Inflammatory macrophage treated with lipopolysaccharide for 1 hour (primary cell): ENCODE data around the gene TRDMT1.
A peak's percentile ranks its signal among the peaks of the same experiment; 100 is the strongest.

Source experiments
- DNase-seq, 2 donors: peaks; one replicate each; pipeline ENCODE4 v3.0.0-alpha.2; 2020 to 2022

Gene TRDMT1

DNA sequence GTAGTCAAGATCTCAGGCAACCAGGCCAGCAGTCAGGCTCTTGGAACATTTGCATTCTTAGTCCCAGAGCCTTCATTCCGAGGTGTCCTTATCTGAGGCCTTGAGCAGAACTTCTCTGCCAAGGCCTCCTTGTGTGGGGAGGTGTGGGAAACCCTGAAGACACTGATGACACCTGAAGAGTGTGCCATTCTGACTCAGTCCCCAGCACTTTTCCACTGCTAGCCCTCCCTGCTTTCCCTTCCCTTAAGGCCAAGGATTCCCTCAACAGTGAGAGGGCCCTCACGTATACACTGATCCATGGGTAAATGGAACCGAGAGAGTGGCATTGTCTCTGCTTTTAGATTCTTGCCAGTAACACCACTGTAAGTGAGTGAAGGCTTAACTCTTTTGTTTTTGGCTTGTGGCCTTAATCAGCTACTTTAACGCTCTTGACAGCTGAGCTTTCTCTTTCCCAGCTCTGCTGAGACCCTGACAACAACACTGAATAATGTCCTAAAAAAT lies 30.3 kb downstream of the TRDMT1 start:
- DNase-seq: no peak

DNA sequence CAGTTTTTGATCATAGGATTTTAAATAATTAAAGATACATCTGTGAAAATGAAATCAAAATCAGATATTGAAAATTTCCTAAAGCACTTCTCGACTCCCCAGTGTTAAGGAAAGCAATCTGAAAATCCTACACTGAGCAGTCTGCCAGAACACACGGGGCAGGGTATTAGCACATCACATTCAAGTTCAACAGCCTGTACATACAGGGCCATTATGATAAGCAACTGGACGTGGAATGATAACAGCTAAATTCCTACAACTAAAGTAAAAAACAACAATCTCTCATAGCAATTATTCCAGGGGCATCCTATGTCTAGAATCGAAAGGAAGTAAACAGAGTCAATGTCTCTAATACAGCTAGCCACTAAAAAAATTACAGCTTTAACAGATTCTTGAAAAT lies 31.7 kb downstream of the TRDMT1 start:
- no peak for DNase-seq

DNA sequence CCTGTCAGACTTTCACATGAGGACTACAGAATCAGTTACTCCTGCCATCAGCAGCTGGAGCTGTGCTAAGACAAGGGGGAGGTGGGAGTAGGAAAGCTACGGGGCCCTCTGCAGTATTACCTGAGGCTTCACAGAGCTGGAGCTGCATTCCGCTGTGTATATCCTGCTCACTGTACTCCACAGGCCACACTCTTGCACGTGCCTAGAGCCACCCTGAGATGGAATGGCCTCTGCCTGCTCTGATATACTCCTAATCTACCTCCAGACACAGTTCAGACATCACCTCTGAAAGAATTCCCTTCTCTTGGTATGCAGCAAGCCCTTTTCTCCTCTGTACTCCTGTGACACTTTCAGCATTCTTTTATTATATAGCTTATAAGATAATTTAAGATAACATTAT lies 34.8 kb downstream of the TRDMT1 start:
- no peak for DNase-seq

DNA sequence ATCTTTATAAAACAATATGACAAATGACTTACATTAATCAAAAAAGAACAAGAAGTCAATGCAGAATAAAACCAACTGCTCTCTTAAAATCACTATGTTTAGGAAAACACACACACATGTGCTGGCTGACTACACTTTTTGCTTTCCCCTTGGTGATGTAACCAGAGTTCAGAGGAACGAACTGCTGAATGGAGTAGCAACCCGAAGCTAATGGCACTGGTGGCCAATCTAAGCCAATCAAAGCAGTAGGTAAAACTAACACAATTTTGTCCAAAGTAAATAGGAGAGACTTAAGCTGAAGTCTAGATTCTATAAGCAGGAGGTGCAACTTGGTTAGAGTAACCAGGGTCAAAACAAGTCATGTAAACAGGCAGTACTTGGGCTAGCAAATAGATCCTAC lies 38.6 kb downstream of the TRDMT1 start:
- no peak for DNase-seq

DNA sequence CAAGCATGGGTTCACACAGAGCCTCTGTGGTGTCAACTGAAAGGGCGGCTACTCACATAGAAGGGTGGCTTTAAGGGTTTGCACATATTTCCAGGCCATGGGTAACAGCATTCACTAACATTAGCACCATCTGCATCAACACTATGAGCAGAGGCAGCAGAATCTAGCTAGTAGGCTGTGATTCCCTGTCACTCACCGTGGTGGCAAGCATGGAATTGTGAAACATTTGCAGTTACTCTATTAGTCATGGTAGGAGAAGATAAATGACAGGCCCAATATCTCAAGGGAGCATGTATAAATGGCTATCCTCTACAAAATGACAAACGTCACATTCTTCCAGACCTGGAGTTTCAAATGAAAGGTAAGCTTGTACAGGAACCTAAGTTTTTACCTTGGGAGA lies 39.7 kb downstream of the TRDMT1 start:
- peak; percentile 45 to 65 for DNase-seq

DNA sequence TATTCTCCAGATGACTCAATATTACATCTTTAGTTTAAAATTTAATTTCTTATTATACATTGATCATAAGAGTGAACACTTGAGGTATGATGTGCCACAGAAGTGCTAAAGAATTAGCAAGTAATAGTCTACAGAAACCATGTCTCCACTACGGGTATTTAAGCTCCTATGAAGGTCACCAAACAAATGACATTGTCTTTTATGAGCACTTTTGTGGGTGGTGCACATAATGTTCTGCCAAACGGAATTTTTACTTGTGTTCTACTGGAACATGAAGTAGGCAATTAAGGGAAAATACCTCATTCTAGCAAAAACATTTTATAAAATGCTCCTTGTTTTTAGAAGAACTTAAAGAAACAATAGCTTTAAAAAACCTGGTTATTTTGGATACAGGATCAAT lies 44.4 kb downstream of the TRDMT1 start:
- DNase-seq: no peak

DNA sequence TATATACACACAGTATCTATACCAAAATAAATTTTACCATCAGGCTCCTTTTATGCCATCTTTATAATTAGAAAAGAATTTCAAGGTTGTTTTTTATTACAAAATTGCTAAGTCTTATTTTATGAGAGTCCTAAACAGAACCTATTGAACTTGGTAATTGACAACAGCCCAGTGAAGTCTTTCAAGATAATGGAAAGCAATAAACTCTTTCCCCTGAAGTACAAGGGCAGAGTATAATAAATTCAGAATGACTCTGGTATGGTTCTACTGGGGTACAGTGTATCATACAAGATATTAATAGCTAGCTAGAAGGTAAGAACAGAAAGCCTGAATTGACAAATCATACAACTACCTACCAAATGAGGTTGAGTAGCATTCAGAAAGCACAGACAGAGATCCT lies 45.6 kb downstream of the TRDMT1 start:
- DNase-seq: no peak

DNA sequence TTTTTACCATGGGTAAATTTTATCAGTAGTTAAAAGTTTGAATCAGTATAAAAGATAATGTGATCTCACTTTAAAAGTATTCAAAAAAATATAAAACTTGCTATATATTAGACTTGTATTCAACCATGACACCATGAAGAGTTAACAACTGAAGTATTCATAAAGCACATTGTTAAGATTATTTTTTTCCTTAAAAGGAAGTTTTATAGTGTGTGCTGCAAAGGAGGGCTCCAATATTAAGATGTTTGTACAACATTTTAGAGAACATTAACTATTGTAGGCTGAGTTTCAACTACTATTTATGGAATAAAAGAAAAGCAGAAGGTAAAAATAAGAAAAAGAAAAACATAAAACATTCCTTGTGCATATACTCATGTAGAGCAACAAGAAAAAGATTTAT lies 47.4 kb downstream of the TRDMT1 start:
- DNase-seq: no peak

DNA sequence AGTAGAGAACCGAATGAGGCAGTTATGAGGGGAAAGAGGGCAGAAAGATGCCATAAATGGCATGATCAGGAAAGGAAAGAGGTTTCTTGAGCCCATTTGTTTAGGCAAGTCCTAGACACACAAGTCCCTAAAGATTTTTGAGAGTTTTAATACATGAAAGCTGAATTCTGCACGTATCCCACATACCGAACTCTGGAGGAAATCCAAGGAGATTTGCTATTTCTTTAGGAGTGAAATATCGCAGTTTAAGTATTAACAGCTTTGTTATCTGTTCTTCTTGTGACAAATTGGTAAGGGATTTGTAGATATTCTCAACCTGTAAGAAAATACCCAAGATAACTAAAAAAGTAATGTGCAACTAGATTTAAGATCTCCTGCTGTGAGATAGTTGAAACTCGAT lies 48.2 kb downstream of the TRDMT1 start:
- DNase-seq: no peak

DNA sequence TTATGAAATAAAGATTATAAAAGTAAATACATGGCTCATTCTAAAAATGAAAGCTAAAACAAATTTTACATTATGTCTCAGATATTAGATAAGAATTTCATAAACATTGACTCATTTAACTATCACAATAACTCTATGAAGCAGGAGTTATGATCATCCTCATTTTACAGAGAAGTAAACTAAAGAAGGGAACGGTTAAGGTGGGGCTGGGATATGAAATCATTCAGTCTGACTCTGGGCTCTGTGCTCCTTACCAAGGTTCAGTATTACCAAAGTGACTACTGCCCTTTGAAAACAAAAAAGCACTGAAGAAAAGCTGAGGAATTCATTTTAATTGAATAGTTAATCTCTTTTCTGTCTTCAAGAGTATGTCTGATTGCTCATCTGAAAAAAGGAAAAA lies 49.8 kb downstream of the TRDMT1 start:
- no peak for DNase-seq

DNA sequence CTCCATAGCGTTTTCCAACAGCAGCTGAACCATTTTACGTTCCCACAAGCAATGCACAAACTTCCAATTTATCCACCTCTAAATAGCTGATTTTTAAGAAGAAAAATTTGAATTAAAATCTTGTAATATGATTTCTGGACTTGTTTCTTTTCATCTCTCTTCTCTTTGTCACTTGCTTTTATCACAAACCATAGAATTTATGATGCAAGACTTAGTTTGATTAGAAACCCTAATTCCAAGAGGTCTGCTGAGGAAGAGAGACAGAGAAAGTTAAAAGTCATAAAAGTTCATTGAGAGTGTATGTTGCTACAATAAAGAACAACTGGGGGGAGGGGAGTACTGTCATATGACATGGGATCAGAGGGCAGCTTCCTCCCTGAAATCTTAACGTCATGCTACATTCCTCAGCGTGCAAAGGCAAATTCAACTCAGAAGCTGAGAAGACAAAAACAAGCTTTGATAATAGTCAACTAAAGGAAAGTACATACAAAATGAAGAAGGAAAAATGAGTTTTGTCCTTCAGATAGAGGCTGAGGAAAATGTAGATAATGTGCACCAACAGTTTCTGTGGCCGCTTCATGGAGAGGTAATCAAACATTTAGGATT lies 53.5 kb downstream of the TRDMT1 start:
- DNase-seq: peak; percentile 48 to 55

DNA sequence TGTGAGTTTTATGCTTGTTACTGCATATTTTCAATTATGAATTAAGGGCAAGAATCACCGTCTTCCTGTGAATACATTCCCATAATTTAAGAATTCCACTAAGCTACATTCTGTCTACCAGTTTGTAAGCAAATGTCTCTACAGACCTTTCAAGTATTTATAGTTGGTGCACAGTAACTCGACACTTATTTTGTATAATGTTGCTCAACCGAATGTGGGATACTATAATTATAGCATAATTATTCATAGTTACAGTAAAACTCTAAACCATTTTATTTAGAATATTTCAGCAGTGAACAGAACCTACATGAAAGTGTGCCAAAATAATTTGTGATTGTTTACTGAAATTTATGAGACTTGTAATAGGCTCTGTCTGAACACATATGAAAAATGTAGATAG lies 54.6 kb downstream of the TRDMT1 start:
- DNase-seq: no peak

DNA sequence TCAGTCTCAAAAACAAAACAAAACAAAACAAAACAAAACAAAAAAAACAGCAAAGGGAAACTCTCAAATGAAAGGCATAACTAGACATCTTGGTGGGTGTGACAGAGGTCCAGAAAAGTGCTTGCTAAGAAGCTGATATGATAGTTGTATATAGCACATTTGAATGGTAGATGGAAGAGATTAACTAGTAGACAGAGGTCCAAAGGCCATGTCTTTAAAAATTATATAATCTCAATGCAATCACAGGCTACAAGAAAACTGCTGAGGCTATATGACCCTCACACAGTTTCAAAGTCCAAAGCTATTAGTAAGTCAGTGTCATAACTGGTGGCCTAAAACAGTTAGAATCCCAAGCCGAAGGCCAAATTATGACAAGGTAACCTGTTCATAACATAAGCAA lies 56.2 kb downstream of the TRDMT1 start:
- DNase-seq: no peak

DNA sequence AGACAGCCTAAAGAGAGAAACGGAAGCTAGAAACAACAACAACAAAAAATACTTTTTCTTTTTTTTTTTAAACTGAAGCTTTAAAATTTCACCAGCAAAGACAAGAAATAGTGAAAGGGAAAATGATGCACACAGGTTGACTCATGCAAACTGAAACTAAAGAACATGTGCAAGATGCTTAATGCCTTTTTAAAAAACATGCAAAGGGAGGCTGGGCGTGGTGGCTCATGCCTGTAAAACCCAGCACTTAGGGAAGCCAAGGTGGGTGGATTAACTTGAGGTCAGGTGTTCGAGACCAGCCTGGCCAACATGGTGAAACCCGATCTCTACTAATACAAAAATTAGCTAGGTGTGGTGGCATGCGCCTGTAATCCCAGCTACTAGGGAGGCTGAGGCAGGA lies 56.7 kb downstream of the TRDMT1 start:
- peak in 1 of 2 donors; percentile 9 for DNase-seq

DNA sequence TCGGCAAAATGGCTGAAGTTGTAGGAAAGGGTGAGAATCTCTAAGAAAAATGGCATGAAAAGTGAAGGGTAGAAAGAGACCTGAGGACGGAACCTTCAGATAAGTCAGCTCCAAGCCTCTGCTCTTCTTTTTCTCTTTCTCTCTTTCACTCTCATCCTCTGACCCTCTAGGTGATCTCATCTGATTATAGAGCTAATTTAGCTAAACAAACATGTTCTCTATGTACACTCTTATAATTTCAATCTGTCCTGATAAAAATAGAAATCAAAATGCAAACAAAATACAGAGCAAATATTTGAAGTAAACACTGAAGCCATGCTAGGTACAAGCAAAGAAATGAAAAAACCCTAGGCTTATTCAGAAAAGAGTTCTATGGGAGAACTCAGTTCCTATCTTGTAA lies 57.4 kb downstream of the TRDMT1 start:
- DNase-seq: no peak

DNA sequence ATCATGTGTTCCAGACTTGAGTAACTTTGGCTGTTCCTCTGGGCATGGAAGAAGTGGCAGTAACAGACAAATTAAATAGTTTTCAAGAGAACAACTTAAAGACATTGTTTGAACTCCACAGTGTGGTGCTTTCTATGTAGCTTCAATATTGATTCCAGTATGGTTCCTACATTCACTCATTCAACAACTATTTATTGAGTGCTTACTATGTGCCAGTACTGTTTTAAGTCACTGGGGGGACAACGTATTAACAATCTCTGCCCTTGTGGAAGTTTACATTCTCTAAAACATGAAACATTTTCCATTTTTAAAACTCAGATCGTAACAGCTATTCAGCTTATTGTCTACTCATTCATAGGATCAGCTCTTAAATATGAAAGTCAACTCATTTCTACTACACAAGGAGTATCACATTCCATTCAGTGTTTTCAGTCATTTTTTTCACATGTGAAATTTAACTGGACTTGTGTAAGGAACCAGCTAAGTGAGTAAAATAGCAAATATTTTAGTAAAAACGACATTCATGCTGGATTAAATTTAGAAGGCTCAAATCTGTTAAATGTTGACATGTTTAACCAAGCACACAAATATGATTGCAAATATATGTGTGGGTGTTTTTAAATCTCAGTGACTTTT lies 58.3 kb downstream of the TRDMT1 start:
- DNase-seq: no peak

DNA sequence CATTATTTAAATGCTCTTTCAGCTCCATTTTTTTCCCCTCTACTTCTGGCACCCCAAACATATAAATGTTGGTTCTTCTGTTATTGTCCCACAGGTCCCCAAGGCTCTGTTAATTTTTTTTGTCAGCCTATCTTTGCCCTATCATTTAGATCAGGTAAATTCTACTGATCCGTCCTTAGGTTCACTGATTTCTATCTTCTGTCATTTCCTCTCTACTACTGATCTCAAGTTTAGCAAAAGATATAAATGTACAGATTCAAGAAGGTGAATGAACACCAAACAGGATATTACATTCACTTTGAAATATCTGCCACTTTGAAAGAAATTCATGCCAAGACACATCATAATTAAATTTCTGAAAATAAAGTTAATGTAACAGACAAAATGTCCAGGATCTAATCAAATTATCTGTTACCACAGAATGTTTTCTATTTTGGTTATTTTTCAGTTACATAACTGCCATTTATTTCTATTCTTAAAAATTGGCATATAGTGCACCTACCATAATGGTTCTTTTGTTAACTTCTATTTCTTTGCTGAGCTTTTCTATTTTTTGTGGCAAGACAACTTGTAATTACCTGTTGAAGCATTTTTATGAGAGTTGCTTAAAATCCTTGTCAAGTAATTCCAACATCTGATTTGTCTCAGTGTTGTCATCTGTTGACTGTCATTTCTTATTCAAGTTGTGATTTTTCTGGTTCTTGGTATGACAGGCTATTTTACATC lies 59.8 kb downstream of the TRDMT1 start:
- DNase-seq: no peak

DNA sequence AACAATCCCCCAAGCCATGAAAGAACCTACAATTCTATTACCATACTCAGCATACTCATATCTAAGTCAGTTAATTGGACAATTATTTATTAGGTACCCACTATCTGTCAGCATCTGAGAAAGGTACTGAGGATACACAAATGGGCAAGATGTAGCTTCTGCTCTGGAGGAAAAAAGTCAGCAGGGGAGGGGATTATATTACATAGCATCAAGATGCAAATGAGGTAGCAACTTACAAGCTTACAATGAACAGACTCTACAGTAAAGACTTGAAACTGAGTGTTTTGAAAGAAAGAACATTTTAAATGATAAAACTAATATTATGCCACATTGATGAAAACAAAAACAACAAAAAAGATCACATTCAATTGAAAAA lies 61.1 kb downstream of the TRDMT1 start:
- no peak for DNase-seq

DNA sequence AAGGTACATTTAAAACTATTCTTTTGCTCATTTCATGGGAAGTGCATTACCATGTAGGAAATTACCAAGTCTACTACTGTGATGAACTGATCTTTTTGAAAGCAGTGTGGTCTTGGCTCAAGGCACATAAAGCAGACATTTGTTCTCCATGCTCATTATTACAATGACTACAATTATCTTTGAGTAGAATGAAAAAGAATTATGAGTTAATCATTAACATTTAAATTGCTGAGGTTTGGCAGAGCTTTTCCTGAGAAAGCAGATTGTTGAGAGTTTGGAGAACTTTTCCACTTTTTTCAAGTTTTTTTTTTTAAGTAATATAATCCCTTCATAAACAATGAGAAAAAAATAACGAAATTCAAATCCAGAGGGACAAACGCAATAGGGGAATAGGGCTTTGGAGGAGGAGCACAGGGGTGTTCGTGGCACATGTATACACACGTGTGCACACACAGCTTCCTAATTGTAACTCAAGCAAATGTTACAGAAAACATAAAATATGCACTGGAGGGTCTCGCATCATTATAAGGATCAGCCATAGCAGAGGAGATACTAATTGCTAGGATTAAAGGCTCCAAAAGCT lies 62.9 kb downstream of the TRDMT1 start:
- DNase-seq: no peak

DNA sequence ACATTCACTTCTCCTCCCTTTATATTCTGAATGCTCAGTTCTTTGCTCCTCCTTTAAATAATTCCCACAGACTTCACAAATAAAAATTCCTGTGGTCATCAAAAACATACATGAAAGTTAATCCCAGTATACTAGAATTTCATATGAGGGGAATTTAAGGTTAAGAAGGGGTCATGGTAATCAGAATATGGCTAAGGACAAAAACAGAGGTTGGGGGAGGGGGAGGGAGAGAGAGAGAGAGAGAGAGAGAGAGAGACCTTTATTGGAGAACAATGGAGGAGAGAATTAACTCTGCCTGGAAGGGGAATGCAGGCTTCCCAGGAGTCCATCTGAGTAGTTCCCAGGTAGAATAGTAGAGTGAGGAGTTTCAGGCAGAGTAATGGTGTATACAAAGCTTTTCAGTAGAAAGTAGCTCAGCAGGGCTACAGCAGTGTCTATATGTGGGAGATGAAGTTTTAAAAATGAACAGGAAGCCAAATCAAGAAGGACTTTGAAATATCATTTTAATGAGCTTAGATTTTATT lies 66.7 kb downstream of the TRDMT1 start:
- DNase-seq: no peak

DNA sequence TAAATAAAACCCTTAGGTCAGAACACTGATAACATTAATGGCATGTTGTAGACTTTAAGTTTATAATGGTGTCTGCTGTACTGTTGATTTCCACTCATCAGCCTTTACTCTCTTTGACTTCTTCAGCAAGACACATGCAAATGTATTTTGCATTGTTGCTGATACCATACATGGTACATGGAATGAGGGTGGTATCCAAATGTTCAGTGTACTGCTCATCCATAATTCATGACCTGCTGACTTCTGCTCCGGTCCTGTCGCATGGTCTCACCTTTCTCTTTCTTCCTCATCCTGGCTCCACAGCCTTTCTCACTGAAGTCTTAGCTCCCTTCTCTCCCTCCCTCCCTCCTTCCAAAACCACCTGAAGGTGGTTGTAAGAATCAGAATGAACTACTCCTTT lies 67.2 kb downstream of the TRDMT1 start:
- no peak for DNase-seq

DNA sequence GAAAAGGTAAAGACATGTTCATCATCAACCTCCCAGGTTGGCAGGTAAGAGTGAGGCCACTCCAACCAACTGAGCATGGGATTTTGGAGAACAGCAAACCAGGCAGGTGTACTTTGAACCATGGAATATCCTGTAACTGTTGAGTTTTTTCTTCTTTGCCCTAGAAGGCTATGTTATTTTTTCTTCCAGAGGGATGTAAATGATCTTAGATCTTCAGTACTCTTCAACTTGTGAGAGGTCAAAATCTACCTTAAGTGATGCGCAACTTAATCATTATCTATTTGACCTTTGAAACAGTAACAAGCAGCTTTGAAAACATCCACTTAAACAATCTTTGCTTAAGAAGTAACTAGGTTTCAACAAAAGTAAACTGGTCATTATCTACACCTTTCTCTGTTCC lies 71.7 kb downstream of the TRDMT1 start, which contains the start of gene CUBN:
TSS of gene CUBN (minus strand) at position 71 of the 400 bp plus-strand sequence. CDS start at position 25, 46 bp downstream.
- no peak for DNase-seq

DNA sequence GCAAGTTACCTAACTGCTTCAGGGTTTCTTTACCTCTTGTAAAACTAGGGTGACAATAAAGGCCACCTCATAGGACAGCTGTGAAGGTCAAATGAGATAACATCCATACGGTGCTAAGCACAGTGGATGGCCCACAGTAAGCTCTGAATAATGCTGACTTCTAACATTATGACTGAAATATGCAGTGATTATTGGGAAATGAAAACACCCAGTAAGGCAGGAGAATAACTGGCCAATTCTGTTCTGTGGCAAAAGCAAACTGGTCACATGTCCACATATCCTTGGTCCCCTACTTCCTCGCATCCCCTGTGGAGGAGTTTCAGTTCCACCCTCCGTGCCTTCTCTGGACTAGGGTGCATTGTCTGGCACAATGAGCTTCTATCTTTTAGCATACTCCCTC lies 73.2 kb downstream of the TRDMT1 start:
- DNase-seq: peak; percentile 64 to 69

DNA sequence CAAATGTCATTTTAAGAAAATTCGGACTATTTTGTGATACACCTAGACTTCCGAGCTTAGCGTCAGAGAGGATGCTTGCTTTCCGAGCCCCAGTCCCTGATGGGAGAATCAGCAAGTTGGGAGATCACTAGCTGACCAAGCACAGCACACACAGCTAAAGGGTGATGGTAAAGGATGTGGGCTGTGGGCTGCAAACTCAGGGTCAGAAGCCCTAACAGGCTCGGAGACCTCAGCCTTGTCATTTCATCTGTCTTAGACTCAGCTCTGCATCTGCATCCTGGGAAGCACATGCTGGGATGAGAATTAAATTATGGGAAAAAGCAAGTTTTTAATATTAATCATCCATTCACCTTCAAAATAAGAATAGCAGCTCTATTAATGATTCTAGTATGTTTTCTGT lies 75.1 kb downstream of the TRDMT1 start:
- DNase-seq: no peak
